ENCODE measurements around the gene NXPH2.

DNA sequence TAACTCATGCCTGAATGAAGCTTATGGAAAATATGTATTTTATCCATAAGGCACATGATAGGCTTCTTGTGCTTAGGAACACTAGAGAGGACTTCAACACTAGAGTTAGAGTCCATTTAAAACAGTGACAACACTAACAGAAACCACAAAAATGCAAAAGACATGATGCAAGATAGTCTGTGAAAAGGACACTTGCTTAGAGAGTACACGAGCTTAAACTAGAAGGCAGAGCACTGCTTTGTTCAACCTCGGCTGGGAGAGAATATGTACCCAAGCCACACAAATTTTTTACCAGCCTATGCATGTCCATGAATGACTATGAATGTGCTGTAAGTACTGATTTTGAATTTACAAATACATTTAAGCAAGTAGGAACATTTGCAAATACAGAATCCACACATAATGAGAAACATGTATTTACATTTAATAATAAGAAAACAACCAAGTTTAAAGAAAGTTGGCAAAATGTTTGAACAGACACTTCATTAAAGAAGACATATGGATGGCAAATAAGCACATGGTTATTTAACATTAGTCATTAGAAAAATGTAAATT is 148.0 kb downstream of the NXPH2 start:
- TF ChIP-seq, protein P1, sequence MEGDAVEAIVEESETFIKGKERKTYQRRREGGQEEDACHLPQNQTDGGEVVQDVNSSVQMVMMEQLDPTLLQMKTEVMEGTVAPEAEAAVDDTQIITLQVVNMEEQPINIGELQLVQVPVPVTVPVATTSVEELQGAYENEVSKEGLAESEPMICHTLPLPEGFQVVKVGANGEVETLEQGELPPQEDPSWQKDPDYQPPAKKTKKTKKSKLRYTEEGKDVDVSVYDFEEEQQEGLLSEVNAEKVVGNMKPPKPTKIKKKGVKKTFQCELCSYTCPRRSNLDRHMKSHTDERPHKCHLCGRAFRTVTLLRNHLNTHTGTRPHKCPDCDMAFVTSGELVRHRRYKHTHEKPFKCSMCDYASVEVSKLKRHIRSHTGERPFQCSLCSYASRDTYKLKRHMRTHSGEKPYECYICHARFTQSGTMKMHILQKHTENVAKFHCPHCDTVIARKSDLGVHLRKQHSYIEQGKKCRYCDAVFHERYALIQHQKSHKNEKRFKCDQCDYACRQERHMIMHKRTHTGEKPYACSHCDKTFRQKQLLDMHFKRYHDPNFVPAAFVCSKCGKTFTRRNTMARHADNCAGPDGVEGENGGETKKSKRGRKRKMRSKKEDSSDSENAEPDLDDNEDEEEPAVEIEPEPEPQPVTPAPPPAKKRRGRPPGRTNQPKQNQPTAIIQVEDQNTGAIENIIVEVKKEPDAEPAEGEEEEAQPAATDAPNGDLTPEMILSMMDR (IDR thresholded peaks at IDR 0.05; ENCODE audit: low read length) = no peak
- TF ChIP-seq EZH2 (IDR thresholded peaks at IDR 0.05; ENCODE audit: borderline replicate concordance, low read length) = no peak
